K562 (cell line): ENCODE measurements around the gene EFNA2. TPM values are rescaled to one million over a fixed set of nuclear protein-coding genes. Genes with fewer than 3 reads are reported as not detected.
A peak's percentile ranks its signal among the peaks of the same experiment; 100 is the strongest.

ENCODE experiments used
- ATAC-seq: fragments of 200-7000 bp; cut with Tn5 transposase; 3 replicates; pipeline ENCODE4 v1.9.1; 2020; ENCODE audit warnings: moderate library complexity
- BruUV-seq: library from RNA; stranded (reverse); fragments of 400-500 nt; replicated peaks from 2 replicates; lab custom pipeline; 2021; lab: Mats Ljungman, UMichigan
- CTCF ChIA-PET: fragments of 300-600 bp; formaldehyde crosslinking; extraction: SDS; loops from one replicate; lab custom pipeline; 2021; ENCODE audit warnings: low intra/inter-chr PET ratio; lab: Yijun Ruan, JAX
- POLR2A ChIA-PET: fragments of 300-600, 350-650 bp; sonication (Branson Sonifier 250); formaldehyde crosslinking; extraction: SDS; loops from one replicate; lab custom pipeline; 2021; ENCODE audit warnings: antibody characterized with exemption, inconsistent platforms; lab: Yijun Ruan, JAX
- DNase-seq, 4 experiments: peaks; one replicate each; pipeline versions ENCODE4 v3.0.0 to v3.0.0-alpha.2; 2011 to 2018; ENCODE audit warnings: low spot score in 3 of 4, mixed read lengths in 3 of 4; ENCODE audit errors: extremely low read depth in 1 of 4
- FAIRE-seq: peaks from 2 replicates; lab custom pipeline; 2011; peaks lifted over from hg19 to GRCh38; lab: Jason Lieb, UNC
- H2AFZ ChIP-seq: 2 replicates; pipeline ENCODE4 v1.6.0; 2011; ENCODE audit warnings: low read depth, low read length, control low read depth, inconsistent platforms
- H3K27ac ChIP-seq: fragments of 200-600 bp; 3 replicates; pipeline ENCODE4 v1.8.0; 2011; ENCODE audit warnings: low read depth, mild to moderate bottlenecking, control low read depth, inconsistent platforms, low read length, moderate library complexity, mixed read lengths; ENCODE audit errors: extremely low read depth
- H3K27me3 ChIP-seq, 2 experiments: fragments of 300-600 bp in 1 of 2; 2 replicates in 1 of 2; 3 replicates in 1 of 2; pipeline versions ENCODE4 v1.6.0 to v1.8.0; 2011; ENCODE audit warnings: inconsistent platforms in 2 of 2, low read length in 2 of 2, mild to moderate bottlenecking in 1 of 2, mixed read lengths in 1 of 2, moderate library complexity in 1 of 2; ENCODE audit not compliant: control insufficient read depth in 2 of 2, insufficient read depth in 2 of 2
- H3K36me3 ChIP-seq: fragments of 300-600 bp; 3 replicates; pipeline ENCODE4 v1.8.0; 2011; ENCODE audit warnings: mild to moderate bottlenecking, low read length, inconsistent platforms; ENCODE audit not compliant: control insufficient read depth, insufficient read depth
- H3K4me1 ChIP-seq, 2 experiments: fragments of 200-600 bp in 1 of 2; replicated peaks in 1 of 2; 2 replicates in 1 of 2; 3 replicates in 1 of 2; pipeline versions ENCODE4 v1.5.1 to v1.8.0; 2011; ENCODE audit warnings: inconsistent platforms in 2 of 2, low read length in 2 of 2, mild to moderate bottlenecking in 1 of 2, mixed read lengths in 1 of 2, moderate library complexity in 1 of 2; ENCODE audit not compliant: control insufficient read depth in 2 of 2, insufficient read depth in 2 of 2
- H3K4me2 ChIP-seq: 2 replicates; pipeline ENCODE4 v1.6.1; 2011; ENCODE audit warnings: low read length, control low read depth, inconsistent platforms, mixed read lengths; ENCODE audit not compliant: insufficient read depth
- H3K4me3 ChIP-seq: fragments of 200-600 bp; sonication (generic), shearing (Covaris generic); 2 replicates; pipeline ENCODE4 v1.5.1; 2016; ENCODE audit warnings: control low read depth, inconsistent platforms
- H3K79me2 ChIP-seq: fragments of 200-600 bp; 3 replicates; pipeline ENCODE4 v1.8.0; 2011; ENCODE audit warnings: low read length, inconsistent platforms; ENCODE audit not compliant: control insufficient read depth, insufficient read depth
- H3K9ac ChIP-seq, 2 experiments: 2 replicates each; pipeline versions ENCODE4 v1.6.0 to v1.6.1; 2011; ENCODE audit warnings: low read depth in 2 of 2, low read length in 2 of 2, control low read depth in 1 of 2, inconsistent platforms in 1 of 2, mild to moderate bottlenecking in 1 of 2, mixed read lengths in 1 of 2; ENCODE audit not compliant: insufficient read depth in 1 of 2
- H3K9me1 ChIP-seq: one replicate; pipeline ENCODE4 v1.6.0; 2011; ENCODE audit warnings: inconsistent platforms, mild to moderate bottlenecking, low read length, moderate library complexity; ENCODE audit not compliant: control insufficient read depth, insufficient read depth
- H3K9me3 ChIP-seq: replicated peaks from 2 replicates; pipeline ENCODE4 v1.5.1; 2011; ENCODE audit warnings: low read depth, low read length, inconsistent platforms; ENCODE audit not compliant: control insufficient read depth, insufficient read depth
- H4K20me1 ChIP-seq: replicated peaks from 2 replicates; pipeline ENCODE4 v1.6.1; 2011; ENCODE audit warnings: low read length, inconsistent platforms, mixed read lengths; ENCODE audit not compliant: control insufficient read depth, insufficient read depth
- CBFA2T2 ChIP-seq: fragments of 450-650 bp; conservative IDR thresholded peaks from 2 replicates; pipeline ENCODE4 v1.6.1; 2017; ENCODE audit warnings: mild to moderate bottlenecking
- HNRNPUL1 ChIP-seq: fragments of 200-400 bp; formaldehyde crosslinking; IDR thresholded peaks from 2 replicates; pipeline ENCODE4 v1.6.1; 2017; ENCODE audit warnings: low read length
- KAT7 ChIP-seq: sonication (generic); formaldehyde crosslinking; IDR thresholded peaks from 2 replicates; pipeline ENCODE4 v1.8.0; 2022; ENCODE audit warnings: missing genetic modification reagents, mild to moderate bottlenecking, borderline replicate concordance
- KLF13 ChIP-seq: fragments of 450-650 bp; IDR thresholded peaks from 2 replicates; pipeline ENCODE4 v1.6.1; 2016; ENCODE audit warnings: missing genetic modification characterization, low read depth, mild to moderate bottlenecking, missing compliant biosample characterization, moderate library complexity, borderline replicate concordance
- MAFF ChIP-seq: IDR thresholded peaks from 2 replicates; pipeline ENCODE4 v1.6.1; 2012; ENCODE audit warnings: low read length, improper control_type of control experiment
- MBD2 ChIP-seq: sonication (generic); IDR thresholded peaks from 2 replicates; pipeline ENCODE4 v1.6.1; 2016; ENCODE audit warnings: low read depth, borderline replicate concordance
- MEF2A ChIP-seq: IDR thresholded peaks from 2 replicates; pipeline ENCODE4 v1.6.1; 2011; ENCODE audit warnings: low read depth, mild to moderate bottlenecking, low read length, moderate library complexity; ENCODE audit not compliant: control insufficient read depth
- MLLT1 ChIP-seq, 2 experiments: fragments of 450-650 bp; IDR thresholded peaks; 2 replicates each; pipeline ENCODE4 v1.6.1; 2016
- MLX ChIP-seq, 2 experiments: fragments of 450-650 bp in 1 of 2; sonication (generic) in 1 of 2; formaldehyde crosslinking; conservative IDR thresholded peaks; 2 replicates each; pipeline versions ENCODE4 v1.4.0 to v1.8.1; 2020 to 2022; ENCODE audit warnings: mild to moderate bottlenecking in 1 of 2, missing genetic modification reagents in 1 of 2
- MTA3 ChIP-seq: fragments of 450-650 bp; formaldehyde crosslinking; IDR thresholded peaks from 2 replicates; pipeline ENCODE4 v1.6.1; 2017; ENCODE audit warnings: mild to moderate bottlenecking, borderline replicate concordance
- POLR2A ChIP-seq: fragments of 450-650 bp; conservative IDR thresholded peaks from 2 replicates; pipeline ENCODE4 v1.6.1; 2016
- POLR2H ChIP-seq: IDR thresholded peaks from 2 replicates; pipeline ENCODE4 v1.6.1; 2016; ENCODE audit warnings: missing genetic modification characterization, low read depth, mild to moderate bottlenecking, control low read depth, missing compliant biosample characterization, moderate library complexity
- PTTG1 ChIP-seq: fragments of 450-650 bp; IDR thresholded peaks from 2 replicates; pipeline ENCODE4 v1.6.1; 2016; ENCODE audit warnings: low read depth, mild to moderate bottlenecking, missing genetic modification characterization, missing compliant biosample characterization
- RBM25 ChIP-seq: fragments of 200-400 bp; formaldehyde crosslinking; IDR thresholded peaks from 2 replicates; pipeline ENCODE4 v1.6.1; 2018; ENCODE audit warnings: low read length, low read depth, moderate library complexity; ENCODE audit not compliant: severe bottlenecking
- RBM34 ChIP-seq: fragments of 200-400 bp; formaldehyde crosslinking; IDR thresholded peaks from 2 replicates; pipeline ENCODE4 v1.6.1; 2018; ENCODE audit warnings: low read length, borderline replicate concordance; ENCODE audit not compliant: insufficient read depth
- SUPT5H ChIP-seq: fragments of 450-650 bp; IDR thresholded peaks from 2 replicates; pipeline ENCODE4 v1.6.1; 2016
- TAF1 ChIP-seq: IDR thresholded peaks from 2 replicates; pipeline ENCODE4 v1.6.1; 2011; ENCODE audit warnings: mild to moderate bottlenecking, low read length, moderate library complexity; ENCODE audit not compliant: insufficient read depth, control insufficient read depth, severe bottlenecking; ENCODE audit errors: extremely low read depth
- WGBS: fragments of 100-300 bp; shearing (Covaris generic); methylation state at CpG from one replicate; pipeline ENCODE4 v1.1.6; 2016; ENCODE audit warnings: low coverage, mixed read lengths; ENCODE audit not compliant: insufficient coverage; ENCODE audit errors: missing lambda C conversion rate; 5-methylcytosine and 5-hydroxymethylcytosine counted together
- in situ Hi-C: fragments of 300-500 bp; cut with MboI; formaldehyde crosslinking; loops from 4 replicates; pipeline ENCODE4 v1.15.0; 2018; ENCODE audit warnings: inconsistent platforms, mixed read lengths
- intact Hi-C: fragments of 100-400 bp; cut with micrococcal nuclease; formaldehyde crosslinking; loops from 2 replicates; pipeline ENCODE4 v1.14.2; 2022
- polyA plus RNA-seq, 8 experiments: library from polyadenylated mRNA; depleted of rRNA in 4 of 8; stranded (reverse) in 5 of 8; unstranded in 3 of 8; fragments of >200 nt; fragmentation: Nextera tagmentation in 2 of 8; fragmentation: Illumina TruSeq in 1 of 8; extraction: Ambion mirVana in 2 of 8; extraction: Trizol in 1 of 8; gene quantifications; 2 replicates each; pipeline versions ENCODE4 v1.2.1 to v1.2.3, GENCODE V29; 2011 to 2014; ENCODE audit warnings: inconsistent platforms in 1 of 8, missing spikeins in 1 of 8
- total RNA-seq, 7 experiments: library from RNA; depleted of rRNA in 6 of 7; stranded (reverse); fragments of >200 nt in 6 of 7; fragmentation: Illumina TruSeq in 2 of 7; extraction: Trizol in 2 of 7; gene quantifications; 2 replicates each; pipeline versions ENCODE4 v1.2.1 to v1.2.3, GENCODE V29; 2011 to 2021; ENCODE audit warnings: low replicate concordance in 1 of 7
- TF ChIP-seq, protein P1 (sequence below): fragments of 450-650 bp; IDR thresholded peaks from 2 replicates; pipeline ENCODE4 v1.6.1; 2016

EFNA2 gene
- total and polyA plus RNA-seq, 9 of the 15 experiments (the other 6 are each of a cell fraction or from before 2014, with no cell fraction given), result 0.11 to 0.44 (median 0.15) TPM; not detected in 6

DNA sequence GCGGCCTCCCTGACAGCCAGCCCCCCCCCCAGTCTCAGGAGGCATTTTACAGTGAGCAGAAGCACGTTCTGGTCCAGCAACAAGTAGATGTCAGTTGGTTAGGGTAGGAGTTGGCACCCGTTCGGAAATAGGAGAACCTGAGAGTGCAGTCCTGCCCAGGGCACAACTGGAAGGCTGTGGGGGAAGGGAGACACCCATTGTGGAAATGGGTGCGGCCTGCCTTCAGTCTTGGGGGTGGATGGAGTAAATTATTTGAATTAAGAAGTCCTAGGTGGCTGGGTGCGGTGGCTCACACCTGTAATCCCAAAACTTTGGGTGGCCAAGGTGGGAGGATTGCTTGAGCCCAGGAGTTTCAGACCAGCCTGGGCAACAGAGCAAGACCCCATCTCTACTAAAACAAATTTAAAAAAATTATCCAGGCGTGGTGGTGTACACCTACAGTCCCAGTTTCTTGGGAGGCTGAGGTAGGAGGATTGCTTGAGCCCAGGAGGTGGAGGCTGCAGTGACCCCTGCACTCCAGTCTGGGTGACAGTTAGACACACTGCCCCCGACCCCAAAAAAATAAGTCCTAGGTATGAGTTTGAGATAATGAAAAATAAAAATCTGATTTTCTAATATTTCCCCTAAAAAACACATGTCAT is 15.3 kb upstream of the EFNA2 start:
- no peaks in the 10 kb centered on the region for H3K9me3 ChIP-seq
- H3K79me2 ChIP-seq, result peaks cover 64% of the 10 kb centered on the region
- H3K4me2 ChIP-seq, result peak overlapping the region; percentile 93
- in situ Hi-C loops, result no loop called here
- H3K4me1 ChIP-seq, result peaks cover 74 to 98% of the 10 kb centered on the region in 2 experiments
- peak overlapping the region; percentile 68 for H3K4me3 ChIP-seq
- no peak for FAIRE-seq
- no peaks in the 10 kb centered on the region for H3K27me3 ChIP-seq
- peak overlapping the region; percentile 90 to 99 for H3K9ac ChIP-seq
- BruUV-seq, result no TSS peak
- intact Hi-C loops, result loop anchor here (10.0 kb wide), 1 partner anchor 174 kb away; no protein-coding TSS in a partner anchor
- ATAC-seq, result no peak
- POLR2A ChIA-PET, result interaction anchor here (0.8 to 3.0 kb wide), 4 partner anchors 16 to 1002 kb away, joined by 3 to 90 read pairs (median 49); partner anchors contain the start of gene ATP5F1D
- H2AFZ ChIP-seq, result no peak overlapping the region
- no peaks in the 10 kb centered on the region for H3K9me1 ChIP-seq
- H3K27ac ChIP-seq, result peak overlapping the region; percentile 92
- under 1% methylated on average over 8 of the region's 8 CpGs for WGBS
- peaks cover 26% of the 10 kb centered on the region for H4K20me1 ChIP-seq
- peak in 1 of 4 experiments; percentile 28 for DNase-seq
- CTCF ChIA-PET, result no interaction called here
- H3K36me3 ChIP-seq, result peaks cover 53% of the 10 kb centered on the region
- TF ChIP-seq RBM25, result peak; percentile 55
- no peak for TF ChIP-seq MEF2A
- no peak for TF ChIP-seq RBM34
- TF ChIP-seq KLF13 (tag), result no peak
- TF ChIP-seq MLX (CRISPR knock-in tag; conservative IDR thresholded peaks at IDR 0.05), result 0 out of 4 replicates have a peak, but pooled peaks of 1 of the 2 experiments have one; percentile 57
- 0 out of 2 replicates have a peak, but pooled peaks have one; percentile 1 for TF ChIP-seq CBFA2T2
- peak; percentile 3 for TF ChIP-seq TAF1
- TF ChIP-seq PTTG1 (tag), result 0 out of 2 replicates have a peak, but pooled peaks have one; percentile 12
- TF ChIP-seq, protein P1, sequence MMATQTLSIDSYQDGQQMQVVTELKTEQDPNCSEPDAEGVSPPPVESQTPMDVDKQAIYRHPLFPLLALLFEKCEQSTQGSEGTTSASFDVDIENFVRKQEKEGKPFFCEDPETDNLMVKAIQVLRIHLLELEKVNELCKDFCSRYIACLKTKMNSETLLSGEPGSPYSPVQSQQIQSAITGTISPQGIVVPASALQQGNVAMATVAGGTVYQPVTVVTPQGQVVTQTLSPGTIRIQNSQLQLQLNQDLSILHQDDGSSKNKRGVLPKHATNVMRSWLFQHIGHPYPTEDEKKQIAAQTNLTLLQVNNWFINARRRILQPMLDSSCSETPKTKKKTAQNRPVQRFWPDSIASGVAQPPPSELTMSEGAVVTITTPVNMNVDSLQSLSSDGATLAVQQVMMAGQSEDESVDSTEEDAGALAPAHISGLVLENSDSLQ, result 0 out of 2 replicates have a peak, but pooled peaks have one; percentile 4
- TF ChIP-seq SUPT5H, result peak; percentile 63; the same call in 1 of the 2 replicates
- TF ChIP-seq HNRNPUL1, result 0 out of 2 replicates have a peak, but pooled peaks have one; percentile 45
- peak; percentile 37; the same call in 1 of the 2 replicates for TF ChIP-seq KAT7
- no peak for TF ChIP-seq MBD2
- peak; percentile 37; the same call in 1 of the 2 replicates for TF ChIP-seq POLR2A
- no peak for TF ChIP-seq MTA3
- TF ChIP-seq MLLT1 (IDR thresholded peaks at IDR 0.05), result 0 out of 4 replicates have a peak, but pooled peaks of 1 of the 2 experiments have one; percentile 7
- TF ChIP-seq POLR2H (tag), result no peak
- 0 out of 2 replicates have a peak, but pooled peaks have one; percentile 1 for TF ChIP-seq MAFF
